Measurements from ENCODE around the gene CRIP1. TPM values are rescaled to one million over a fixed set of nuclear protein-coding genes. Genes with fewer than 3 reads are reported as not detected.

The CRIP1 gene, protein sequence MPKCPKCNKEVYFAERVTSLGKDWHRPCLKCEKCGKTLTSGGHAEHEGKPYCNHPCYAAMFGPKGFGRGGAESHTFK
- total RNA-seq, result 5.1 and 7.4 TPM in 2 replicates

DNA sequence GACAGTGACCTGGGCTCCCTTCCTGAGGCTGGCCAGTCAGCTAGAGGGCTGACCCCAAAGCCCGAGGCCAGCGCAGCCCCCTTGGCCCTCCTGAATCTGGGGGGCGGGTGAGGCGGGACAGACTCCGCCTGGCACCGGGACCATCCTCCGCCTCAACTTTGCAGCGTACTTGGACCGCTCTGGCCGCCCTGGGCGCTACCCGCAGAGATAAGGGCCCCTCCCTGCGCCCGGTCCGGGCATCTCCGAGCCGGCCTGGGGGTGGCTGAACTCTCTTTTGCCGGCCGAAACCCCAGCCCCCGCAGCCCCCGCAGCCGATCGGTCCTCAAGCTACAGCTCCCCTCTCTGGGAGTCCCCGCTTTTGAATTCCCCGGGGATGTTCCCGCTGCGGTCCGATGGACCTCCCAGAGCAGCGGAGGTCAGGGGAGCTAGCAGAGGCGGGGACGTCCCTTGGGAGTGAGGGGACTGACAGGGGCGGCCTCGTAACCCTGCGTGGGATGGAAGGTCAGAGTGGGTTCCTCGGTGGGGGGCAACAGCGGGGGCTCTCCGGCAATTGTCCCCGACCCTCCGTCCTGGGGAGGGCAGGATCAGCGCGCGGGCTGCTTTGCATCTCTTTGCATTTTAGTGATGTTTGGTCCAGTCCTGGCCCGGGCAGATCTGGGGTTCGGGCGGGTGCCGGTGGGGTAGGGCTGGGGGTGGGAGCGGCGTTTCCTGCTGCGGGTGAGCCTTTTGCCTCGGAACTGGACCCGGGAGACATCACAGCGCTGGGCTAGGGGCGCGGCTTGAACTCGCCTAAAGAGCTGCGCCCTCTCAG lies at the start of gene CRIP1:
TSS of gene CRIP1 (plus strand) at position 724 of the 811 bp plus-strand sequence. CDS start 374 bp downstream, outside the sequence.

DNA sequence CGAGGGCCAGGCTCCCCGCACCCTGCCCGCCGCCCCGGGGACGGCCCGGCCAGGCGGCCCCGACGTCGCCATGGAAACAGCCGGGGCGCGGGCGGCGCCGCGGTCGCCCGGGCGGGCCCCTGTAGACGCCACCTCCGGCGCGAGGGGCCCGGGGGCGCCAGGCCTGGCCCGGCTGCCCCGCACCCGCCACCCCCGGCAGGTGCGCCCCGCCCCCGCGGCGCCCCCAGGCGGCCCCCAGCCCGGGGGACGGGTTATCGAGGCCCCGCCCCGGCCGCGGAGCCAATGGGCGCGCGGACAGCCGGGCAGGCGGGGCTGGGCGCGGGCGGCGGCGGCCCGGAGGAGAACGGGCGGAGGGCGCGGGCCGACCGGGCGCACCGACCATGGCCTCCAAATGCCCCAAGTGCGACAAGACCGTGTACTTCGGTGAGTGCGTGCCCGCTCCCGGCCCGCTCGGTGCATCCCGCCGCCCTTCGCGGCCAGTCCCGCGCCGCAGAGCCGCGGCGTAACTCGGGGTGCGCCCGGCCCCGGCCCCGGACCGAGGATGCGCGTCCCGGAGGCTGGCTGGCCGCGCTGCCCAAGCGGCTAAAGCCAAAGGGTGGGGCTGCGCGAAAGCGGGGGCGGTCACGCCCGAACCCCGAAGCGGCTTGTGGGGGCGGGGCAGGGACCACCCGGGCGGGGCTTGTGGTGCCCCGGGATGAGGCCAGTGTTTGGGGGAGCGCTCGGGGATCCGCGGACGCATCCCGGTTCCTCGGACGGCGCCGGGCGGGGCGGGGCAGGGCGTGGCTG lies 12.0 kb upstream of the CRIP1 start, which contains the start of gene CRIP2:
TSS of gene CRIP2 (plus strand) at position 339 of the 786 bp plus-strand sequence. CDS start at position 381, 42 bp downstream.

DNA sequence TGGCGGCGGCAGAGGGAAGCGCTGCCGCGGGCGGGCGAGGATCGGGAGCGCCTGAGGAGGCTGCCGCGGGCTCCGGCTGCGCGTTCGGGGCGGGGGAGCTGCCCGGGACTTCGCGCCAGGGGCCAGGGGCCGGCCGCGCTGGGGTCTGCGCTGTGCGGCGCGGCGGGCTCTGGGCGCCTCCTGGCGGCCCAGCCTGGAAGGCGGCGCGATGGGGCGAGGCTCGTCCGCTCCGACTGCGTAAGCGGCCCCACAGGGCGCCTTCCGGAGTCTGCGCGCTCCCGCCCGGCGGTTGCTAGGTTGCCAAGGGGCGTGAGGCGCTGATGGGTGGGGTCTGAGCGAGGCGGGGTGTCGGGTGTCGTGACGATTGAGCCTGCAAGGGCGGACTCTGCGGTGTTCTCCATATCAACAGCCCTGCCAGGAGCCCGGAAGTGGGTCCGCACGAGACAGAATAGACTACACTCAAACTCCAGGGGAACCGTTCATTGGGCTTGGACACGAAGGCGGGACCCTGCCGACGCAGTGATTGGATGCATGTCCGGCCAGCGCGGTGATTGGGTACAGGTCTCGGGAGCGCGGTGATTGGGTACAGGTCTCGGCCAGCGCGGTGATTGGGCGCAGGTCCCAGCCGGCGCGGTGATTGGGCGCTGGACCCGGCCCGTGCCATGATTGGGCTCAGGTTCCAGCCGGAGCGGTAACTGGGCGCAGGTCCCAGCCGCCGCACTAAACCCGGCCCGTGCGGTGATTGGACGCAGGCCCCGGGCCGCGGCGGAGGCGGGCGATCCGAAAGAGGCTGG lies 4.1 kb downstream of the CRIP1 start, which contains the start of gene TEDC1:
TSS of gene TEDC1 (plus strand) at position 675 of the 794 bp plus-strand sequence. CDS start 130 bp downstream, outside the sequence.

DNA sequence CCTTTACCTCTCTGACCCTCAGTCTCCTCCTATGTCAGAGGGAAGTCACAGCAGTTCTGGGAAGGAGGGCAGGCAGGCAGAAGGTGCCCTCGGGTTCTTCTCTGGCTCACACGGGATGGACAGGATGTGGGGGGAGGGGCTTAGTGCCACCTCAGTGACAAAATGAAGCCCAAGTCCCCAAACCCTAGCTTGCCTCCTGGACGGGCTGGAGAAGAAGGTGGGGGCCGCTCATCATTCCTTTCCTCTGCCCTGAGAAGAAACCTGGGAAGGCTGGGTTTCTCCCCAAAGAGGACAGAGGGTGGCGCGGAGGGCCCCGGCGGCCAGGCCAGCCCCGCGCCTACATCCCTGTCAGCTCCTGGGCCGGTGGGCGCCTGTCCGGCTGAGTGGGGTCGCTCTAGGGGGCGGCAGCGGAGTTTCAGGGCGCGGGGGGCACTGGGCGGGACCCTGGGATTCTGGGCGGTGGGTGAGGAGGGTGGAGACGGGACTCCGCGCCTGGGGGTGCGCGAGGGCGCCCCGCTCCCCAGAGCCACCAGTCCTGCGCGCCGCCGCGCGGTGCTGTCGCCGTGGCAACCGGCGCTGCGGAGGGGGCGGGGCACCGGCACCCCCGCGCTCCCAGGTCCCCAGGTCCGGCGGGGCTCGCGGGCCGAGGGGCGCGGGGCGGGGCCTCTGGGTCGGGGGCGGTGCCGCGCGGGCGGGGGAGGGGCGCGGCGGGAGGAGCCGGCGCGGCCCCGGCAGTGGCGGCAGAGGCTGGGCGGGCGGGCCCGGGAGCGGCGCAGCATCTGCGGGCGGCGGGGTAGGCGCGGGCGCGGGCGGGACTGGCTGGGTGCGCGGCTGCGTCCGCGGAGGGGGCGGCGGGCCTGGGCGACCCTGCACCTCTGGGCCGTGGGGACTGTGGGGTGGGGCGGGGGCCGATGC lies 39.4 kb downstream of the CRIP1 start, which contains the start of gene TMEM121:
TSS of gene TMEM121 (plus strand) at position 723 of the 915 bp plus-strand sequence. CDS start 2,252 bp downstream, outside the sequence.

Other genes with a start within 250 kb of the CRIP1 start
- gene BTBD6, start 238.4 kb upstream of the CRIP1 start, total RNA-seq, result 37.7 and 73.1 TPM in 2 replicates
- gene BRF1, start 185.9 kb upstream of the CRIP1 start, total RNA-seq, result 29.8 and 41.4 TPM in 2 replicates
- 56.4 and 101 TPM in 2 replicates for gene PACS2, start 172.1 kb upstream of the CRIP1 start, total RNA-seq
- gene TEX22, start 88.3 kb upstream of the CRIP1 start, total RNA-seq, result 0.17 and 0.39 TPM in 2 replicates
- 39.4 and 61.5 TPM in 2 replicates for gene MTA1, start 67.1 kb upstream of the CRIP1 start, total RNA-seq
- 89.3 and 154 TPM in 2 replicates for gene CRIP2, start 12.1 kb upstream of the CRIP1 start, total RNA-seq
- gene TEDC1, start 4.4 kb downstream of the CRIP1 start, total RNA-seq, result 3.2 and 4.9 TPM in 2 replicates
- gene TMEM121, start 39.7 kb downstream of the CRIP1 start, total RNA-seq, result 8.9 and 13.0 TPM in 2 replicates